K562 (cell line): ENCODE measurements around the gene DMXL1.

Source experiments
- CHD4 ChIP-seq: fragments of 200-600 bp; sonication (generic); IDR thresholded peaks from 3 replicates; pipeline ENCODE4 v1.6.1; 2012; ENCODE audit warnings: low read depth, mild to moderate bottlenecking, mixed read lengths, low read length, inconsistent platforms; ENCODE audit not compliant: insufficient read depth, insufficient replicate concordance, poor library complexity, severe bottlenecking
- ETV5 ChIP-seq: sonication (generic); formaldehyde crosslinking; IDR thresholded peaks from 2 replicates; pipeline ENCODE4 v1.4.0; 2020; ENCODE audit warnings: low read depth, mild to moderate bottlenecking, missing genetic modification reagents
- HSF4 ChIP-seq: fragments of 250-450 bp; sonication (Bioruptor Pico); IDR thresholded peaks from 2 replicates; pipeline ENCODE4 v2.1.2; 2022; ENCODE audit warnings: mild to moderate bottlenecking, moderate library complexity, borderline replicate concordance
- KAT7 ChIP-seq: sonication (generic); formaldehyde crosslinking; IDR thresholded peaks from 2 replicates; pipeline ENCODE4 v1.8.0; 2022; ENCODE audit warnings: missing genetic modification reagents, mild to moderate bottlenecking, borderline replicate concordance
- RERE ChIP-seq: sonication (generic); formaldehyde crosslinking; IDR thresholded peaks from 2 replicates; pipeline ENCODE4 v1.8.0; 2023; ENCODE audit warnings: missing genetic modification reagents, mild to moderate bottlenecking, borderline replicate concordance
- REST ChIP-seq, 2 experiments: fragments of 450-650 bp; formaldehyde crosslinking in 1 of 2; IDR thresholded peaks; 2 replicates each; pipeline versions ENCODE4 v1.4.0 to v1.6.1; 2014 to 2020; ENCODE audit warnings: mild to moderate bottlenecking in 2 of 2, borderline replicate concordance in 1 of 2, low read depth in 1 of 2
- SIN3B ChIP-seq: fragments of 450-650 bp; IDR thresholded peaks from 2 replicates; pipeline ENCODE4 v1.6.1; 2017; ENCODE audit warnings: low read depth, mild to moderate bottlenecking, moderate library complexity
- SMAD3 ChIP-seq: fragments of 450-650 bp; formaldehyde crosslinking; conservative IDR thresholded peaks from 2 replicates; pipeline ENCODE4 v1.4.0; 2020; ENCODE audit warnings: mild to moderate bottlenecking
- ZNF707 ChIP-seq: fragments of 250-450 bp; sonication (Bioruptor Pico); conservative IDR thresholded peaks from 2 replicates; pipeline ENCODE4 v1.8.0; 2022; ENCODE audit warnings: inconsistent platforms, mild to moderate bottlenecking, moderate library complexity
- TF ChIP-seq, protein P1 (sequence below), 3 experiments: IDR thresholded peaks in 2 of 3; conservative IDR thresholded peaks in 1 of 3; 2 replicates each; pipeline ENCODE4 v1.5.1; 2011 to 2012; ENCODE audit warnings: low read length in 3 of 3, mild to moderate bottlenecking in 3 of 3, control low read depth in 2 of 3, improper control_type of control experiment in 1 of 3, inconsistent platforms in 1 of 3, low read depth in 1 of 3, mixed read lengths in 1 of 3, moderate library complexity in 1 of 3; ENCODE audit not compliant: insufficient read depth in 2 of 3
- TF ChIP-seq, protein P2 (sequence below): fragments of 450-650 bp; formaldehyde crosslinking; IDR thresholded peaks from 2 replicates; pipeline ENCODE4 v1.4.0; 2022; ENCODE audit warnings: missing genetic modification characterization

GRCh38 chr5:119264186-119264585, 193.3 kb downstream of the DMXL1 start:
- TF ChIP-seq ETV5 (CRISPR knock-in tag), result no peak
- TF ChIP-seq, protein P1, sequence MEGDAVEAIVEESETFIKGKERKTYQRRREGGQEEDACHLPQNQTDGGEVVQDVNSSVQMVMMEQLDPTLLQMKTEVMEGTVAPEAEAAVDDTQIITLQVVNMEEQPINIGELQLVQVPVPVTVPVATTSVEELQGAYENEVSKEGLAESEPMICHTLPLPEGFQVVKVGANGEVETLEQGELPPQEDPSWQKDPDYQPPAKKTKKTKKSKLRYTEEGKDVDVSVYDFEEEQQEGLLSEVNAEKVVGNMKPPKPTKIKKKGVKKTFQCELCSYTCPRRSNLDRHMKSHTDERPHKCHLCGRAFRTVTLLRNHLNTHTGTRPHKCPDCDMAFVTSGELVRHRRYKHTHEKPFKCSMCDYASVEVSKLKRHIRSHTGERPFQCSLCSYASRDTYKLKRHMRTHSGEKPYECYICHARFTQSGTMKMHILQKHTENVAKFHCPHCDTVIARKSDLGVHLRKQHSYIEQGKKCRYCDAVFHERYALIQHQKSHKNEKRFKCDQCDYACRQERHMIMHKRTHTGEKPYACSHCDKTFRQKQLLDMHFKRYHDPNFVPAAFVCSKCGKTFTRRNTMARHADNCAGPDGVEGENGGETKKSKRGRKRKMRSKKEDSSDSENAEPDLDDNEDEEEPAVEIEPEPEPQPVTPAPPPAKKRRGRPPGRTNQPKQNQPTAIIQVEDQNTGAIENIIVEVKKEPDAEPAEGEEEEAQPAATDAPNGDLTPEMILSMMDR (IDR thresholded peaks at IDR 0.05 in 2 of 3, conservative IDR thresholded peaks at IDR 0.05 in 1 of 3; ENCODE audit: insufficient read depth in 2 of 3, low read depth in 1 of 3, low read length in 3 of 3), result no peak
- TF ChIP-seq ZNF707 (CRISPR knock-in tag), result no peak
- TF ChIP-seq HSF4 (CRISPR knock-in tag), result no peak
- no peak for TF ChIP-seq CHD4
- TF ChIP-seq, protein P2, sequence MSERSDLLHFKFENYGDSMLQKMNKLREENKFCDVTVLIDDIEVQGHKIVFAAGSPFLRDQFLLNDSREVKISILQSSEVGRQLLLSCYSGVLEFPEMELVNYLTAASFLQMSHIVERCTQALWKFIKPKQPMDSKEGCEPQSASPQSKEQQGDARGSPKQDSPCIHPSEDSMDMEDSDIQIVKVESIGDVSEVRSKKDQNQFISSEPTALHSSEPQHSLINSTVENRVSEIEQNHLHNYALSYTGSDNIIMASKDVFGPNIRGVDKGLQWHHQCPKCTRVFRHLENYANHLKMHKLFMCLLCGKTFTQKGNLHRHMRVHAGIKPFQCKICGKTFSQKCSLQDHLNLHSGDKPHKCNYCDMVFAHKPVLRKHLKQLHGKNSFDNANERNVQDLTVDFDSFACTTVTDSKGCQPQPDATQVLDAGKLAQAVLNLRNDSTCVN (CRISPR knock-in tag), result no peak
- no peak for TF ChIP-seq RERE (CRISPR knock-in tag)
- no peak for TF ChIP-seq REST (IDR thresholded peaks at IDR 0.05; ENCODE audit: borderline replicate concordance)
- TF ChIP-seq REST (CRISPR knock-in tag; IDR thresholded peaks at IDR 0.05; ENCODE audit: low read depth), result no peak
- TF ChIP-seq KAT7 (CRISPR knock-in tag), result no peak
- no peak for TF ChIP-seq SIN3B
- TF ChIP-seq SMAD3 (CRISPR knock-in tag), result no peak
